Hematopoietic multipotent progenitor cell treated with erythropoietin and hydrocortisone succinate and interleukin-3 and kit ligand, for 4 days (in vitro differentiated cells): ENCODE data around the gene PITPNM1.
A peak's percentile ranks its signal among the peaks of the same experiment; 100 is the strongest.

Experiments used
- DNase-seq: peaks from one replicate; pipeline ENCODE4 v3.0.0-alpha.2; 2015

The PITPNM1 gene

DNA sequence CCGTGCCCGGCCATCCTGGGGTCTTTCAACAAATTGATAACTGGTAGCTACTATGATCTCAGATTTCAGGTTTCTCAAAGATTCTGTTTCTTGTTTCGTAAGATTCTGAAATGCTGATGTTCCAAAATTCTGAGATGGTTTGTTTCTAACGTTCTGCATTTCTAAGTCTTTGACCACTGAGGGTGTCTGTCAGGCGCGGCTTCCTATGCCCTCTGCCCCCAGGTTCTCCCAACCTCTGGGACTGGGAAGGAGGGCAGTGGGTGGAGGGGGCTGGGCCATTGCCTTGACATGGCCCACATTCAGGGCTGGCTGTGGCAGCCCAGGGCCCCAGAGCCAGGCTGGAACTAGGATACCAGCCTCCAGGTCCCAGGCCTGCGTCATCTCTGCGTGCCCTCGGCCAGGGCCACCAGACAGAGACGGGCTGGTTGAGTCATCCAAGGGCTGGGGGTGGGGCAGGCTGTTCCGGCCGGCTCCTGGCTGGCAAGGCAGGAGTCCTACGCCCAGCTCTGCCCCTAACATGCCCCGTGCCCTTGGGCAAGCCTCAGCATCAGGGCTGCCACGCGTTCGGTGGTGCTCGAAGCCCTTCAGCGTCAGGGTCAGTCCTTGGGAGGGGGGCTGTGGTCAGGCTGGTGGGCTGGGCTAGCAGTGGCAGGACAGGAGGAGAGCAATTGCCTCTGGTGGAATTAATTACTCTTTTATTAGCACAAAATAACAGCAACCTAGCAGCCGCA, 41.3 kb downstream of the PITPNM1 start:
- peak; percentile 43 for DNase-seq

DNA sequence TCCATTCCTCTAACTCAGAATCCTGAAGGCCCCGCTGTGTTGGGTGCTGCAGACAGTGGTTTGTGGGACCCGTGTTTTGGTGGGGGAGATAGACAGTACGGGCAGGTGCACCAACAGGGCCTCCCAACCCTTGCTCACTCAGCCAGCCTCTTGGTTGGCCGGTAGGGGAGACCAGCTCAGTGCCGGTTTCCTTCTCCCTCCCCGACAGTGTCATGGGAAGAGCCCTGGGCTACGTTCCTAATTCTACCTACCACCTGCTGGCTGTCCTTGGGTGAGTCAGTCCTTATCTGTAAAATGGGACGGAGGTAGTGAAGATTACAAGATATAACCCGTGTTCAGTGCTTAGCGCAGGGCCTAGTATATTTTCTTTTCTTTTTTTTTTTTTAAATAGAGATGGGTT, 42.0 kb downstream of the PITPNM1 start:
- DNase-seq: no peak

GRCh38 chr11:67458266-67458665, 46.9 kb downstream of the PITPNM1 start:
- no peak for DNase-seq

- no peak for DNase-seq
Observed at GRCh38 chr11:67457453-67457852, 47.7 kb downstream of the PITPNM1 start.

DNA sequence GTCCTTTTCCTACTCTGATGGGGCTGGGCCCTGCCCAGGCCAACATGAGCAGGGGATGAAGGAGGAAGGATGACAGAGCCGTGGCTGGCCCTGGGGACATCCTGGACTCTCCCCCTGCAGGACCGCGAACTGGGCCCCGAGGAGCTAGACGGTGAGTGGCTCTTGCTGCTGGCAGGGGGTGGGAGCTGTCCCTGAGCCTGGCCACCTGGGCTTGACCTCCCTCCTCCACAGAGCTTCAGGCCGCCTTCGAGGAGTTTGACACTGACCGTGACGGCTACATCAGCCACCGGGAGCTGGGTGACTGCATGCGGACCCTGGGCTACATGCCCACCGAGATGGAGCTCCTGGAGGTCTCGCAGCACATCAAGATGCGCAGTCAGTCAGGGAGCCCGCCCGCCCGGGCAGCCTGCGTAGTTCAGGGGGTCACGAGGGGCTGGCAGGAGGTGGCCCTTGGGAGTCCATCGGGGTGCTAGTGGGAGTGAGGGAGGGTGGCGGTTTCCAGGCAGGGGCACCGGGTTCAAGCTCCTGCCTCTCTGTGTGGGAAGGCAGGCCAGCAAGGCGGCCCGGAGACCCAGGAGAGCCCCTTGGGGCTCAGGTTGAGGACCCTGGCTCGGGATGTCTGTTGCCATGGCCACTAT, 49.0 kb downstream of the PITPNM1 start:
- DNase-seq: no peak

- no peak for DNase-seq
Observed at GRCh38 chr11:67455054-67455453, 50.1 kb downstream of the PITPNM1 start, which contains the start of gene CABP4. Gene CABP4, plus strand, starts transcription at chr11:67455354. Its CDS starts 70 bp downstream, at chr11:67455424.

GRCh38 chr11:67453816-67454732, 51.1 kb downstream of the PITPNM1 start:
- no peak for DNase-seq

DNA sequence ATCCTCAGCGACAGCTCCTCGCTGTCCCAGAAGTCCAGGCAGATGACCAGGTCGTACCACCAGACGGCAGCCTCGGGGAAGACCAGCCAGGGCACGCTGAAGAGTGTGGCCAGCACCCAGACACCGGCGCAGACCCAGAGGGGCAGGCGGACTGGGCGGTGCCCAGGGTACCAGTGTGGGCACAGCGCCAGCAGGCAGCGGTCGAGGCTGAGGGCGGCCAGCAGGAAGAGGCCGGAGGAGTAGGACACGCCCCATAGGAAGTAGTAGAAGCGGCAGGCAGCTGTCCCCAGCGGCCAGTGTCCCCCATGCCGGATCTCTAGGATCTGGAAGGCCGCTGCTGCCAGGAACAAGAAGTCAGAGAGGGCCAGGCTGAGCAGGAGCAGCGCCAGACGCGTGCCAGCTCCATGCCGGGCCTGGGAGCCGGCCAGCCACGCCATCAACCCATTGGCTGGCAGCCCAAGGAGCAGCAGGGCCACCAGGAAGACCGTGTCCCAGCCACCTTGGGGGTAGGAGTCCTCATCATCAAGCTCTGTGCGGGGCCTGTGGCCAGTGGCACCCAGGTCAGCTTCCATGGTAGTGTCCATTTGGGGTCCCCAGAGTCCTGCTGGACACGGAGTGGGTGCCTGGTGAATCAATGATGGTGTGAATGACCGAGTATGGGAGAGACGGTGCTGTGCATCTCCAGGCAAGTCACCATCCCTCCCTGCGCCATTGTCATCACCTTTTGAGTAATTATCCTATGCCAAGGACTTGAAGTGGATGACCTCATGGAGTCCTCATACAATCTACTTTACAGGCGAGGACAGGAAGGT, 52.8 kb downstream of the PITPNM1 start, which contains the start of gene GPR152:
GPR152 (minus strand) TSS at position 589 of the 812 bp plus-strand sequence; CDS start at position 584, 5 bp downstream.
- DNase-seq: no peak

DNA sequence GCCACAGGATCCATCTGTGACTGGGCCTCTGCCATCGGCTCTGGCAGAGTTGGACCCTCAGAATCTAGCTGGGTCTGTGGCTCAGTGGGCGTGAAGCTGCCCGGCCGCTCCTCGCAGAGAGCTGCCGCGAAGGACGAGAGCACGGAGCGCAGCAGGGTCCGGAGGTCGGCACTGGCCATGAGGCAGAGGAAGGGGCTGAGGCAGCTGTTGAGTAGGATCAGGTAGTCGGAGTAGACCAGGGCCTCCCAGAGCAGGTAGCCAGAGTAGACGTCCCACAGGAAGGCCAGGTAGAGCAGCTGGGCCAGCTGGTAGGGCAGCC, 53.5 kb downstream of the PITPNM1 start:
- no peak for DNase-seq

DNA sequence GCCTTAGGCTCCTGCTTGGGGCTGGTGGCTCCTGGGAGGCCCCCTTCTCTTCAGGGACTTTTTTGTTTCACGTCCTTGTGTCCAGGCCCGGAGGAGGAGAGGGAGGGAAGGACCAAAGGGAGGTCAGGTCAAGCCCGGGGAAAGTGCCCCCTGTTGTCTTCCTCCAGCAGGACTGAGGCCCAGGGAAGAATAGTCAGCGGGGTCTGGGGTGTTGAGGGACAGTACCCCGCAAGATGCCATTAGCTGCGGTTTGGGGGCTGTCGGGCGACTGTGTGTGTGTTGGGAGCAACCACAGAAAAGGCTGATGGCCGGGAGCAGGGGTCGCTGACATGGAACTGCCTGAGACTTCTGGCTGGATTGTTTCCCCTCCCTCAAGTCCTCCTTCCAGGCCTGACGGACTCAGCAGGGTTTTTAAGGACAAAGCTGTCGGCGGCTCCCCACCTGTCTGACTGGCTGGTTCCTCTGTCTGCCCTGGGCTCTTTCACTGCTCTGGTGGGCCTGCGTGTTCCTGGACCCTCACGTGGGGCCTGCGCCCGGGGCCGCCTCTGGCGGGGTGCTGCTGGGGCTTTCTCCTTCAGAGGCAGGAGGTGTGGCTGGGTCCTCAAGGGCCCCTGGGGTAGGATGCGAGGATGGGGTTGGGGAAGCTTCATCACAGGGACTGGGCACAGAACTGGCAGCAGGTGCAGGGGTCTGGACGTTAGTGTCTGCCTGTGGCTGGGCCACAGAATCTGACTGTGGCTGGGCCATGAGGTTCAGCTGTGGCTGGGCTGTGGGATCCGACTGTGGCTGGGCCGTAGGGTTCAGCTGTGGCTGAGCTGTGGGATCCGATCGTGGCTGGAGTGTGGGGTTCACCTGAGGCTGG, 54.1 kb downstream of the PITPNM1 start:
- no peak for DNase-seq

GRCh38 chr11:67449116-67449844, 55.9 kb downstream of the PITPNM1 start:
- peak; percentile 32 for DNase-seq

DNA sequence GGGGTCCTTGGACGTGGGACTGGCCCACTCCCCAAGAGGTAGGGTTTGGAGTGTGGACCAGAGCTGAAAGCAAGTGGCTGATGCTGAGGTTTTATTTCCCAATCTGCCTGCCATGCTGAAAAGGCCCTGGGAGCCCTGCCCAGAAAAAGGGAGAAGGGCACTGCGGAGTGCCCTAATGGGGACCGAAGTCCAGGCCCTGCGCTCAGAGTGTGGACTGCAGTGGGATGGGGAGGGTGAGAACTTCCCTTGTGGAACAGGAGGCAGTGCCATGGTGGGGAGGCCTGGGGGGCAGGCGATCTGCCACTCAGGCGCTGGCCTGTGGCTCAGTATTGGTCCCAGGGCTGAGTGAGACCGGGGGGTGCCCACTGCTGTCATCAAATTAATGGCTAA, 56.9 kb downstream of the PITPNM1 start:
- no peak for DNase-seq

- no peak for DNase-seq
Observed at GRCh38 chr11:67445515-67445914, 59.6 kb downstream of the PITPNM1 start.

DNA sequence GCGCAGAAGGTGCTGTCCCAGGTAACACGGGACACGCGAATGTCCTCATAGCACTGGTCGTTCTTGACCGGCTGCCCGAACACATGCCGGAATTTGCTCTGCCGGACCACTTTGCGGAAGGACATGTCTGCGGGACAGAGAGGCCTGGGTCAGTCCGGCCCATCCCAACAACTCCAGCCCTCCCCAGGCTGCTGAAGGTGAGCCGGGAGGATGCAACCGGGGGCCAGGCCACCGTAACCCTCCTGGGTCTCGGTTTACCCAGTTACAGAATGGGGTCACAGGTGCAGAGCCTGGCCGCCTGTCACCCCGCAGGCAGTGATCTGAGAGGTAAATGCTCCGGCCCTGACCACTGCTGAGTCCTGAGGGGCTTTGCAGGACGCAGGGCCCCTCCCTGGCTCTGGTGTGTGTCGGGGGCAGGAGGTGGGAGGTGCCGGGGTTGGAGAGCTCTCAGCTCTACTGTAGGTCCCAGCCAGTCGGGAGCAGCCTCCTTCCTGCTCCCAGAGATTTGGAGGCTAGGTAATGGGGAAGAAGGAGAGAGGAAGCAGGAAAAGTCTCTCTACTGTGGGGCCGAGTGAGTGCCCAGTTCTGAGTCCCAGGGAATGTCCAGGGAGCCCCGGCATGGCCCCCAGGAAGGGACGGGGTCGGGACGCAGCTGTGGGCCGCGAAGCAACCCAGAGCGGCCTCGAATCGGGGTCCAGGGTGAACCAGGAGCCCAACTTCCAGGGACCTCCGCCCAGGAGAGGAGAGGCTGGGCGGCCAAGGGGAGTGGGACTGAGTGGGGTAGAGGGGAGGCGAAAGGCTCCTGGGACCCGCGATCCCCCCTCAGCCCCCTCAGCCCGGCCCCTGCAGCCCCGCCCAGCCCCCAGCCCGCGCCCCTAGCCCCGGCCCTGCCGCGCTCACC, 62.4 kb downstream of the PITPNM1 start:
- DNase-seq: no peak
